Fibroblast of lung (primary cell): ENCODE measurements around the gene PFKFB3.

Source experiments
- CTCF ChIP-seq, 2 donors: IDR thresholded peaks in 1 of 2; conservative IDR thresholded peaks in 1 of 2; 1 replicate in 1 of 2; 2 replicates in 1 of 2; pipeline ENCODE4 v1.5.1; 2011 to 2012; ENCODE audit warnings: low read length in 2 of 2, control low read depth in 1 of 2, inconsistent platforms in 1 of 2, low read depth in 1 of 2, mild to moderate bottlenecking in 1 of 2
- EZH2 ChIP-seq: IDR thresholded peaks from 2 replicates; pipeline ENCODE4 v1.5.1; 2012; ENCODE audit warnings: low read length, control low read depth, mild to moderate bottlenecking; ENCODE audit errors: missing control alignments

GRCh38 chr10:6158276-6158675, 44.5 kb upstream of the PFKFB3 start:
- TF ChIP-seq EZH2 (no peak), CTCF (conservative IDR thresholded peaks at IDR 0.05 in 1 of 2, IDR thresholded peaks at IDR 0.05 in 1 of 2; ENCODE audit: low read depth in 1 of 2, low read length in 2 of 2) (no peak)
